GM10266 (cell line): ENCODE results near the gene TENT5C.

Experiments
- DNase-seq: peaks from one replicate; pipeline ENCODE4 v3.0.0; 2012; ENCODE audit errors: extremely low spot score
- CTCF ChIP-seq: IDR thresholded peaks from 2 replicates; pipeline ENCODE4 v1.5.1; 2012; ENCODE audit warnings: mild to moderate bottlenecking, low read depth; ENCODE audit not compliant: control insufficient read depth, insufficient read depth; ENCODE audit errors: missing control alignments

The TENT5C gene

DNA sequence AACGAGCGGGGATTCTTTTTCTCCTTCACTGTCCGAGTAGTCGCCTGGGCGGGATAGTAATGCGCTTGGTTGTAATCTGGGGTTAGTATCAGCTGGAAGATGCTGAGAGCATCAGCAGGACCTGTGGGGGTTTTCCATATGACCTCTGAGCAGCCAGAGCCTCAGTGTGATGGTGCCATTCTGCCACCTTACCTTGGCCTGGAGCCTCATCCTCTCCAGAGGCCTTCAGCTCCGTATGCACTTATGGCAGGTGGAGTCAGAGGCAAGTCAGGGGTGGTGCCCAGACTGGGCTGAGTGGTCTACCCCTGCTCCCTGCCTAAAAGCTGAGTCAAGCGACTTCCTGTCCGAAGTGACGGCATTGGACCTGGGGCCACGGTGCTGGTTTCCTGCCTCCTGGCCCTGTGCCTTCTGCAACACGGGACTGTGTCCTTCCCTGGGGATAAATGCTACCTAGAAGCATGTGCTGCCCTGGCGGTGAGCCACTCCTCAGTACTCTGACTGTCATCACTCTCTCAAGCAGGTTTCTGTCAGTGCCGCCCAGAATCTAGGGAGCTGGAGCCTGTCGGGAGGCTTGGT, 24.7 kb downstream of the TENT5C start:
- TF ChIP-seq CTCF: no peak
- no peak for DNase-seq

DNA sequence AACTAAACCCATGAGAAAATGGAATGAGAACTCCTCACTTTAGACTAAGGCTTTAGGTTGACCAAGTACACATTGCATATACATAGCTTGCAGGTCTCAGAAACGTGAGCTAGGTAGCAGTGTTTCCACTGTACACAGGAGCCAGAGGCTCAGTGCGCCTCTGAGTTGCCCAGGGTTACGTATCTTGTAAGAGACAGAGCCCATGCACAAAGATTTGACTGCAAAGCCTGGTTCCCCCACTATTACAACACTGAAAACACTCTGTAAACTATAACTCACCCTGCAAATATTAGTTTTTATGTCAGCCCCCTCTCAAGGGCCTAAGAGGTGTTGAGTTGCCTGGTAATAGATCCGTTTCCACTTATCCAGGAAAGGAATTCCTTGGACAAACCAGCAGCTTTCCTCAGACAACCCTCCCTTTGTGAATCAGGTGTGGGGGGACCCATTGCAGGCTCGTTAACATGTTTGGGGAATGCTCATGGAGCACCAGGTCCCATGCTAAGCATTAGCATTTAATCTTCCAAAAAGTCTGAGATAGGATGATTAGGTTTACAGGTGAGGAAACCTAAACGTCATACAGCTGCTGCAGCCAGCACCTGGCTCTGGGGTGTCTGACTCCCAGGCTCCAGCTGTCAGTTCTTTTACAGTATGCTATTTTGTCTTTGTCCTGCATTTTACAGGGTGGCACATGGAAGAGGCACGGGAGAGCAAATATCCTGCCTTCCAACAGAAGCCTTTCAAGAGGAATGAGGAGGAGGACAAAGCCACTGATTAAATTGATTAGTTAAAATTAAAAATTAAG, 25.7 kb downstream of the TENT5C start:
- DNase-seq: no peak
- TF ChIP-seq CTCF: no peak

GRCh38 chr1:117632269-117633067, 26.6 kb downstream of the TENT5C start:
- no peak for DNase-seq
- no peak for TF ChIP-seq CTCF

- TF ChIP-seq CTCF: no peak
- no peak for DNase-seq
These were observed 27.2 kb downstream of the TENT5C start for GRCh38 chr1:117633068-117633345.

GRCh38 chr1:117633423-117633822, 27.6 kb downstream of the TENT5C start:
- TF ChIP-seq CTCF: no peak
- DNase-seq: no peak

- no peak for DNase-seq
- no peak for TF ChIP-seq CTCF
These were observed 28.1 kb downstream of the TENT5C start for GRCh38 chr1:117633936-117634335.

DNA sequence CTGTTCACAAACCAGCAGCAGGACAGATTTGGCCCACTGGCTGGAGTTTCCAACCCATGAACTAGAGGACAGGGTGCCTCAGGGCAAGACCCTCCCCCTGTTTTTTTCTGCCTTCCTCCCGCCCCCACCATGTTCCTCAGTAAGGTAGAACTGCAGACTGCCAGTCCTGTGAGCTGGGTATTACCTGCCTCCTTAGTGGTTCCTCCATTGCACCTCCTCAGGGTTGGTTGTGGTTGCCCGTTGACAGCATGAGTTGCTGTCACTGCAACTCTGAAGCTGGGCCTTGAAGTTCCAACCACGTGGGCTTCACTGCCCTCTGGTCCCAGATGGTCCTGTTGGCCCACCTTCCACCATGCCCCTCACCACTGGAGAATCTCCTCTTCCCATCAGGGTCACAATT, 28.8 kb downstream of the TENT5C start:
- no peak for TF ChIP-seq CTCF
- no peak for DNase-seq
